ENCODE measurements around the gene ERN1.

The ERN1 gene

GRCh38 chr17:64058621-64059020 lies 71.3 kb downstream of the ERN1 start:
- no peaks in the 10 kb centered on the region for H3K36me3 ChIP-seq
- no peak for DNase-seq
- no peaks in the 10 kb centered on the region for H3K4me1 ChIP-seq

GRCh38 chr17:64057701-64058263 lies 72.2 kb downstream of the ERN1 start:
- TF ChIP-seq CTCF (IDR thresholded peaks at IDR 0.05; ENCODE audit: low read depth, low read length), result no peak
- H3K27me3 ChIP-seq, result no peaks in the 10 kb centered on the region
- no peak overlapping the region for H3K4me3 ChIP-seq (ENCODE audit: low read depth, low read length)
- no peaks in the 10 kb centered on the region for H3K36me3 ChIP-seq
- H3K4me1 ChIP-seq, result no peaks in the 10 kb centered on the region
- DNase-seq, result no peak
- H3K9me3 ChIP-seq, result no peaks in the 10 kb centered on the region

More at GRCh38 chr17:64058621-64059020, 71.3 kb downstream of the ERN1 start:
- Histone ChIP-seq H3K9me3 (no peaks in the 10 kb centered on the region), H3K27me3 (no peaks in the 10 kb centered on the region), H3K4me3 (ENCODE audit: low read depth, low read length) (no peak overlapping the region)
- TF ChIP-seq CTCF (IDR thresholded peaks at IDR 0.05; ENCODE audit: low read depth, low read length), result no peak

GRCh38 chr17:64056269-64057005 lies 73.5 kb downstream of the ERN1 start:
- Histone ChIP-seq H3K27me3 (no peaks in the 10 kb centered on the region), H3K4me1 (no peaks in the 10 kb centered on the region), H3K9me3 (no peaks in the 10 kb centered on the region), H3K36me3 (no peaks in the 10 kb centered on the region), H3K4me3 (ENCODE audit: low read depth, low read length) (no peak overlapping the region)
- no peak for DNase-seq
- TF ChIP-seq CTCF (IDR thresholded peaks at IDR 0.05; ENCODE audit: low read depth, low read length), result no peak

GRCh38 chr17:64055183-64056142 lies 74.5 kb downstream of the ERN1 start:
- Histone ChIP-seq H3K27me3 (no peaks in the 10 kb centered on the region), H3K9me3 (no peaks in the 10 kb centered on the region), H3K4me3 (ENCODE audit: low read depth, low read length) (no peak overlapping the region), H3K36me3 (no peaks in the 10 kb centered on the region), H3K4me1 (no peaks in the 10 kb centered on the region)
- DNase-seq, result no peak
- no peak for TF ChIP-seq CTCF (IDR thresholded peaks at IDR 0.05; ENCODE audit: low read depth, low read length)

- Histone ChIP-seq H3K9me3 (no peaks in the 10 kb centered on the region), H3K36me3 (no peaks in the 10 kb centered on the region), H3K27me3 (no peaks in the 10 kb centered on the region), H3K4me3 (ENCODE audit: low read depth, low read length) (no peak overlapping the region), H3K4me1 (no peaks in the 10 kb centered on the region)
- no peak for DNase-seq
- TF ChIP-seq CTCF (IDR thresholded peaks at IDR 0.05; ENCODE audit: low read depth, low read length), result no peak
These were observed 75.6 kb downstream of the ERN1 start for GRCh38 chr17:64054304-64054703.

Measured in BE2C (cell line).